ENCODE results near the gene LTBP3.
"Not testable (repeated sequence)": the region's sequence is repeated elsewhere in the genome, so short reads cannot be mapped to it uniquely, and the experiment has no call there.

The LTBP3 gene

DNA sequence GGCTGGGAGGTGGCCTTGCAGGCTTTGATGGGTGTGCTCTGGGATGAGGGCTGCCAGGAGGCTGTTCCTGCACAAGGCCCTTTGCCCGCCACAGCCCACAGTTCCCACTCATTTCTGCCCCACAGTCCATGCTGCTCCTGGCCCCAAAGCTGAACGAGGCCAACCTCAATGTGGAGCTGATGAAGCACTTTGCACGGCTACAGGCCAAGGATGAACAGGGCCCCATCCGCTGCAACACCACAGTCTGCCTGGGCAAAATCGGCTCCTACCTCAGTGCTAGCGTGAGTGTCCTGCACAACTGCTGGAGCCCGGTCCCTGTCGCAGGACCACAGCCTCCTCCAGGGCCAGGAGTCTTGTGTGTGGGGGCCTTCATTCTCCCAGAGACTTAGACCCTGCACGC, 23.1 kb downstream of the LTBP3 start:
- DNase-seq, result no peak

DNA sequence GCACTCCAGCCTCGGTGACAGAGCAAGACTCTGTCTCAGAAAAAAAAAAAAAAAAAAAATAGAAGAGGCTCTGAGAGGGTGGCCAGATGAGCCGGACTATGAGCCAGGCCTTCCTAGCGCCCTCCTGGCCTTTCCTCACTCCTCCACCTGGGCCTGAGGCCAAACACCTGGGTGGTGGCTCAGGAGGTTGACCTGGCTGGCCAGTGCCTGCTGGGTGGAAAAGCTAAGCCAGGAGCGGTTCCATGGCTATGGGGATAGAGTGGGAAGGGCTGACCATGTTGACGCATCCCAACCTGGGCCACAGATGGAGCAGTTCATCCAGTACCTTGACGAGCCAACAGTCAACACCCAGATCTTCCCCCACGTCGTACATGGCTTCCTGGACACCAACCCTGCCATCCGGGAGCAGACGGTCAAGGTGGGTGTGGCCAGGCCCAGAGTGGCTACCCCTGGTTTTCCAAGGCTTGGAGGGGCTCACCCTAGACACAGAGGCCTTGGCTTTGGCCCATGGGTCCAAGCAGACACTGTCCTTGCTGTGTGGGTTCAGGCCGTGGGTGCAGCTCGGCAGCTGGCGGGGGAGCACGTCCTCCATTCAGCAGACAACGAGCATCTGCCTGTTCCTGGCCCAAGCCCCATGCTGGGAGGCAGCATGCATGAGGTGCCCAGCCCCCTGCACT, 25.6 kb downstream of the LTBP3 start:
- DNase-seq, result no peak

- DNase-seq, result peak; percentile 34 to 48
Observed at GRCh38 chr11:65530157-65530496, 28.0 kb downstream of the LTBP3 start.

DNA sequence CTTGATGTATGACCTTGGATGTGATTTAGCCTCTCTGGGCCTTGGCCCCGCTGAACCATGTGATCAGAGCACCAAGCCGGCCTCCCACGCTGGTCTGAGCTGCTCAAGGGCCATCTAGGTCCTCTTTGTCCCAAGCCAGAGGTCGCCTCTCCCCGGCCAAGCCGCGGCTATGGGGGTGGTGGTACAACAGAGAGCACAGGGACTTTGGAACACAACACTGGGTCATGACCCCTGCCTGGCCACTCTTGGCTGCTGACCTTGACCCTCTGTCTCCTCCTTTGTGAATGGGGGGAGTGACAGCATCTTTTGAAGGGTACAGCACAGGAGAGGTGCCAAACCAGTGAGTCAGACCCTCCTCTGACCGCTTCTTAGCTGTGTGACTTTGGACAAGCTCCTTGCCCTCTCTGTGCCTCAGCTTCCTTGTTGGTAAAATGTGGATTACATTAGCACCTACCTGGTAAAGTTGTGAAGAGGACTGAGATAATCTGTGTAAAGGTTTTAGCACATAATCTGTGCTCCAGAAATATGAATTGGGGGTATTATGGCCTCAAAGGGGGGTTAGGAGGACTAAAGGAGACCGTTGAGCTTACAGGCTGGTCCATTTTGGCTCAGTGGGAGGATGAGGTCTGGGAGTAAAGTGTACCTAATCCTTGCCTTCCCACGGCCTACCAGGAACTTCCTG, 28.5 kb downstream of the LTBP3 start:
- DNase-seq, result no peak

DNA sequence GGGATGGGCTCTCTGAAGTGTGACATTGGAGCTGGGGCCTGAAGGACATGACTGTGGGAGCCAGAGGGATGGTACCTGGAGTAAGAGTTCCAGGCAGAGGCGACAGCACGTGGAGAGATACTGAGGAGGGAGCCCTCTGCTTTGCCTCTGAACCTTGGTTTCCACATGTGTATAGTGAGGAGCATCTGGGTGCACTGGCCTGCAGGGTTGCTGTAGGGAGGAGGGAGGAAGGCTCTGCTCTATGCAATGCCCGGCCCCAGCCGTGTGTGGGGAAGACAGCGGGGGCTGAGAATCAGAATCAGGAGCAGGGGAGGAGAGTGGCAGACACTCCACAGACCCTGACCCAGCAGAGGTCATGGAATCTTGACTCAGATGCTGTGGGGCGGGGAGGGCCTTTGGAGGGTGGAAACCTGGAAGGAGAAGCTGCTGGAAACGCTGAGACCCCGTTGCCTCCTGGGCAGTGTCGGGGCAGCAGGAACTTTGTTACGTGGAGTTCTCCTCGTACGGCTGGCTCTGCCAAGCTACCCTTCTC, 29.3 kb downstream of the LTBP3 start:
- DNase-seq, result no peak

- DNase-seq, result no peak
Observed at GRCh38 chr11:65526744-65527143, 31.4 kb downstream of the LTBP3 start.

DNA sequence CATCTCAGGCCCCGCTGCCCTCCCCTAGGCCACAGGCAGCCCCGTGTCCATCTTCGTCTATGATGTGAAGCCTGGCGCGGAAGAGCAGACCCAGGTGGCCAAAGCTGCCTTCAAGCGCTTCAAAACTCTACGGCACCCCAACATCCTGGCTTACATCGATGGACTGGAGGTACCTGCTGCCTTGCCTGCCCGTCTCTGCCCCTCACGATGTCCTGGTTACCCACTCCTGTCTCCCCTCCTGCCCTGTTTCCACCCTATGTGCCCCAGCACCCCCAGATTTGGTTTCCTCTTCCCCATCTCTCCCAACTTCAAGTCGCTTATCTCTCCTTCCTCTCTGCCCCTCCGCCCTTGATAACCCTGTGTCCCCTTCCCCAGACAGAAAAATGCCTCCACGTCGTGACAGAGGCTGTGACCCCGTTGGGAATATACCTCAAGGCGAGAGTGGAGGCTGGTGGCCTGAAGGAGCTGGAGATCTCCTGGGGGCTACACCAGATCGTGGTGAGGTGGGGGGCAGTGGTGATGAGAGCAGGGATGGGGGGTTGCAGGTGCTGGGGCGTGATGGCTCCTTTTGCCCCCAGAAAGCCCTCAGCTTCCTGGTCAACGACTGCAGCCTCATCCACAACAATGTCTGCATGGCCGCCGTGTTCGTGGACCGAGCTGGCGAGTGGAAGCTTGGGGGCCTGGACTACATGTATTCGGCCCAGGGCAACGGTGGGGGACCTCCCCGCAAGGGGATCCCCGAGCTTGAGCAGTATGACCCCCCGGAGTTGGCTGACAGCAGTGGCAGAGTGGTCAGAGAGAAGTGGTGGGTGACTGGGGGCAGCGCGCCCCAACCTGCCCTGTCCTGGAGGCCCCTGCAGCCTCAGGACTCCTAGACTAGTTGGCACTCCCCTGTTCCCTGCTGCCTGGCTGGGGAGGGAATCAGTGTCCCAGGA, 32.3 kb downstream of the LTBP3 start:
- DNase-seq, result no peak

GRCh38 chr11:65524741-65525545, 33.2 kb downstream of the LTBP3 start, which contains the start of gene SCYL1:
SCYL1 (plus strand) TSS chr11:65525083; CDS start chr11:65525154, 71 bp downstream.
- DNase-seq, result peak; percentile 80 to 88

DNA sequence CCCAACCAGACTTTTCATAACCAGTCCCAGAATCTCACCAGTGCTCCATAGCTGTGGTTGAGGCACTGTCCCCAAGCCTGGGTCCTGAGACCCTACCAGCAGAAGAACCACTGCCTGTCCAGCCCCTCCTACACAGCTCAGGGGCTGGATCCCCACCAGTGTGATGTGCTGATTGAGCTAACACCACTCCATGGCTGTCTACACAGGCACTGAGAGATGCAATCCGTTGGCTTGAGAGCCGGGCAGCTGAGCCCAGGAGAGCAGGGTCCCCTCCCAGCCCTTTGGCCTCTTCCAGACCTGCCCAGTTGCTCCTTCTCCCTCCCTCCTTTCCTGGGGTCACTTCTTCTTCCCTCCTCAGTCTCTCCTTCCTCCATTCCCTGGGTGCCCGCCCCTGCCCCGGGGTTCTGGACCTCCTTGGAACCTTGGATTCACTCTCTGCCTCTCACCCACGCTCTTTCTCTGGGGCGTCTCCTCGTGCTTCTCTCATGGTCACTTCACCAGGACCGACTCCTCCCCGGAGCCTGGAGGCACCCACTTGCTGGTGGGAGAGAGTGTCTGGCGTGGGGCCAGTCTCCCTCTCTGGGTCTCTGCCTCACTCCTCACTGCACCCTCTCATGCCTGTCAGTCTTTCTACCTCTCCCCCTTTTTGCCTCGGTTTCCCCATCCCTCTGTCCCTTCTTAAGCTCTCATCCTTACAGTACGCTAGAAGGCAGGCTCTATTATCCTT, 34.0 kb downstream of the LTBP3 start:
- no peak for DNase-seq

DNA sequence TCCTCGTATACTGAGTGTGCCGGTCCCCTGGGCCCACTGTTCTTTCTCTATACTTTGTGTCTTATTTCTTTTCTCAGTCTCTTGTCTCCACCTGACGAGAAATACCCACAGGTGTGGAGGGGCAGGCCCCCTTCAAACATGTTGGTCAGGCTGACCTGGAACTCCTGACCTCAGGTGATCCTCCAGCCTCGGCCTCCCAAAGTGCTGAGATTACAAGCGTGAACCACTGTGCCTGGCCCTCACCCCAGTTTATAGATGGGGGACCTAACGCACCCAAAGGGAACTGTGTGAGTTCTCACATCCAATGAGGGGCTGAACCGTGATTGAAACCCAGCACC, 34.6 kb downstream of the LTBP3 start:
- DNase-seq, result not testable (repeated sequence)

DNA sequence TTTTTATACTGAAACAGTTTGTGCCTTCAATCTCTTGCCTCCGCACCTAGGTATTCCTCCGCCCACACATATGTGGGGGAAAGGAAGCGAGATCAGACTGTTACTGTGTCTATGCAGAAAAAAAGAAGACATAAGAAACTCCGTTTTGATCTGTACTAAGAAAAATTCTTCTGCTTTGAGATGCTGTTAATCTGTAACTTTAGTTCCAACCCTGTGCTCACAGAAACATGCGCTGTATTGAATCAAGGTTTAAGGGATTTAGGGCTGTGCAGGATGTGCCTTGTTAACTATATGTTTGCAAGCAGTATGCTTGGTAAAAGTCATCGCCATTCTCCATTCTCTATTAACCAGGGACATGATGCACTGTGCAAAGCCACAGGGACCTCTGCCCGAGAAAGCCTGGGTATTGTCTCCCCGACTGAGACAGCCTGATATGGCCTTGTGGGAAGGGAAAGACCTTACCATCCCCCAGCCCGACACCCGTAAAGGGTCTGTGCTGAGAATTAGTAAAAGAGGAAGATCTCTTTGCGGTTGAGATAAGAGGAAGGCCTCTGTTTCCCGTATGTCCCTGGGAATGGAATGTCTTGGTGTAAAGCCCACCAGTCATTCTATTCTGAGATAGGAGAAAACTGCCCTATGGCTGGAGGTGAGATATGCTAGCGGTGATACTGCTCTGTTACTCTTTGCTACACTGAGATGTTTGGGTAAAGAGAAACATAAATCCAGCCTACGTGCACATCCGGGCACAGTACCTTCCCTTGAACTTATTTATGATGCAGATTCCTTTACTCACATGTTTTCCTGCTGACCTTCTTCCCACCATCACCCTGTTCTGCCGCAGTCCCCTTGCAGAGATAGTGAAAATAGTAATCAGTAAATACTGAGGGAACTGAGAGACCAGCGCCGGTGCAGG, 35.2 kb downstream of the LTBP3 start:
- DNase-seq, result peak; percentile 40 to 51

- DNase-seq, result peak; percentile 55 to 61
Observed at GRCh38 chr11:65521777-65522521, 36.2 kb downstream of the LTBP3 start.

- not testable (repeated sequence) for DNase-seq
Observed at GRCh38 chr11:65518941-65519549, 39.1 kb downstream of the LTBP3 start.

DNA sequence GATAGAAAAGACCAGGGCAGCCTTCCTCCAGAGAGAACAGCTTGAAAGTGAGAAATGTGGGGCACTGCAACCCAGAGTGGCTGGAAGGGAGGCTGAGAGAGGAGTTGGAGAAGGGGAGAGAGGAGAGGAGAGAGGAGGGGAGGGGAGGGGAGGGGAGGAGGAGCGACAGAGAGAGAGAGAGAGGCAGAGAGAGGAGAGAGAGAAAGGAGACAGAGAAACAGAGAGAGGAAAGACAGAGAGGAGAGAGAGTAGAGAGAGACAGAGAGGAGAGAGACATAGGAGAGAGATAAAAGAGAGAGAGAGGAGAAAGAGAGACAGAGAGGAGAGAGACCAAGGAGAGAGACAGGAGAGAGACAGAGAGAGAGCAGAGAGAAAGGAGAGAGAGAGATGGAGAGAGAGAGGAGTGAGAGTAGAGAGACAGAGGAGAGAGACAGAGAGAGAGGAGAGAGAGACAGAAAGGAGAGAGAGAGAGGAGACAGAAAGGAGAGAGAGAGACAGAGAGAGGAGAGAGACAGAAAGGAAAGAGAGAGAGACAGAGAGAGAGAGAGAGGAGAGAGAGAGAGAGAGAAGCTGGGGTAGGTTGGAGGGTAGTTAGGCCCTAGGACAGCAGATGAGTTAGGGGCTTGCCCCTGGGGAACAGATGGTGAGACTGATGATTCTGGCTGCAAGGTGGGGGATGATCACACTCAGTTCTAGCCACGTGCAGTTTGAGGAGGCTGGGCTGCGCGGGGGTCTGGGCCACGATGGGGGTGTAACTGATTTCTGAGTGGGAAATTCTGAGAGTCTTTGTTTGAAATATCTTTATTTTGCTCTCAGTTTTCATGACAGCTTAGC, 41.8 kb downstream of the LTBP3 start:
- DNase-seq, result peak in 1 of 2 donors; percentile 33

DNA sequence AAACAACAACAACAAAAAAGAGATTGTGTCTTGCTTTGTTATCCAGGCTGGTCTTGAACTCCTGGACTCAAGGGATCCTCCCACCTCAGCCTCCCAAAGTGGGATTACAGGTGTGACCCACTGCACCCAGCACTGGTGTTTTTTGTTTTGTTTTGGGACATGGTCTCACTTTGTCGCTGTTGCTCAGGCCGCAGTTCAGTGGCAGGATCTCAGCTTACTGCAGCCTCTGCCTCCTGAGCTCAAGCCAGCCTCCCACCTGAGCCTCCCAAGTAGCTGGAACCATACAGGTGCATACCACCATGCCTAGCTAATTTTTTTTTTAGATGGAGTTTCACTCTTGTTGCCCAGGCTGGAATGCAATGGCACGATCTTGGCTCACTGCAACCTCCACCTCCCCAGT, 45.8 kb downstream of the LTBP3 start:
- not testable (repeated sequence) for DNase-seq

DNA sequence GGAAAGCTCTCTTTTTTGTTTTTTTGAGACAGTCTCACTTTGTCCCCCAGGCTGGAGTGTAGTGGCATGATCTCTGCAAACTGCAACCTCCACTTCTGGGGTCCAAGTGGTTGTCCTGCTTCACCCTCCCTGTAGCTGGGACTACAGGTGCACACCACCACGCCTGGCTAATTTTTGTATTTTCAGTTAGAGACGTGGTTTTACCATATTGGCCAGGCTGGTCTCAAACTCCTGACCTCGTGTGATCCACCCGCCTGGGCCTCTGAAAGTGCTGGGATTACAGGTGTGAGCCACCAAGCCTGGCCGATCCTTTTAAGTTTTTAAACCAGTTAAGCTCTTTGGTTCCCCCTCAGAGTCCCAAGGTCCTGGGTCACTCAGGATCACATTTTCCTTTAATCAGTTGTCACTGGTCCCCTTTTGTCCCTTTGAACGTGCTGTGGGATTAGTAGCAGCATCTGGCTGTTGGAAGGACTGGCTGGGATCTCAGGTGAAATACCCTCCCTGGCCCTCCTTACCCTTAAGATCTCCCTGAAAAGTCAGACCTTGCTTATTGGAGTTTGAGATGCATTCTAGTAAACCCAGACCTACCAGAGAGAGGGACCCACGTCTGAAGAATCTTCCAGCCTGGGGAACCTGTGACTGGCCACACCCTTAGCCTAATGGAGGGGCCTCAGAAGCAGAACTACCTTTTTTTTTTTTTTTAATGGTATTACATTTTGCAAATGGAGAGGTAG, 51.2 kb downstream of the LTBP3 start:
- DNase-seq, result peak; percentile 77 to 84

GRCh38 chr11:65506290-65506771, 51.8 kb downstream of the LTBP3 start:
- no peak for DNase-seq
